ENCODE results near the gene MVB12A. TPM values are rescaled to one million over a fixed set of nuclear protein-coding genes. Genes with fewer than 3 reads are reported as not detected.
A peak's percentile ranks its signal among the peaks of the same experiment; 100 is the strongest.

The MVB12A gene
- total and polyA plus RNA-seq, 9 of the 15 experiments (the other 6 are each of a cell fraction or from before 2014, with no cell fraction given) = 1.2 to 46.2 (median 22.4) TPM

- intact Hi-C loops (cut with micrococcal nuclease) (no loop called here), in situ Hi-C loops (cut with MboI) (no loop called here)
- Histone ChIP-seq H2AFZ (ENCODE audit: low read depth, low read length) (peak within 1 kb of the TSS; percentile 98), H3K9me3 (replicated peaks; ENCODE audit: control insufficient read depth, insufficient read depth, low read depth, low read length) (peaks cover 2% of the 10 kb centered on the region; the same call in 1 of the 2 replicates), H4K20me1 (replicated peaks; ENCODE audit: control insufficient read depth, insufficient read depth, low read length) (no peaks in the 10 kb centered on the region), H3K4me2 (ENCODE audit: insufficient read depth, low read length) (peak within 1 kb of the TSS; percentile 96), H3K36me3 (ENCODE audit: control insufficient read depth, insufficient read depth, low read length) (no peaks in the 10 kb centered on the region), H3K4me1 (replicated peaks in 1 of 2; ENCODE audit: control insufficient read depth in 2 of 2, insufficient read depth in 2 of 2, low read length in 2 of 2) (peaks cover 30 to 43% of the 10 kb centered on the region in 2 experiments), H3K27ac (ENCODE audit: extremely low read depth, low read depth, low read length) (peak within 1 kb of the TSS; percentile 73), H3K27me3 (ENCODE audit: control insufficient read depth in 2 of 2, insufficient read depth in 2 of 2, low read length in 2 of 2) (no peaks in the 10 kb centered on the region), H3K9ac (ENCODE audit: insufficient read depth in 1 of 2, low read depth in 2 of 2, low read length in 2 of 2) (peak within 1 kb of the TSS; percentile 58 to 92), H3K4me3 (peak within 1 kb of the TSS; percentile 76), H3K79me2 (ENCODE audit: control insufficient read depth, insufficient read depth, low read length) (no peaks in the 10 kb centered on the region), H3K9me1 (ENCODE audit: control insufficient read depth, insufficient read depth, low read length) (no peaks in the 10 kb centered on the region)
- ATAC-seq (peak; percentile 95), DNase-seq (ENCODE audit: extremely low read depth in 1 of 4, low spot score in 3 of 4) (peak; percentile 92 to 99 (median 94)), FAIRE-seq (peak; percentile 97)
- no TSS peak for BruUV-seq (replicated peaks)
- ChIA-PET POLR2A (interaction anchor here (0.6 to 1.0 kb wide), 2 partner anchors 25 to 41 kb away, joined by 3 to 4 read pairs; partner anchors contain the start of gene PGLS), CTCF (ENCODE audit: low intra/inter-chr PET ratio) (no interaction called here)
- WGBS (ENCODE audit: insufficient coverage, low coverage, missing lambda C conversion rate) = under 1% methylated on average over 52 of the region's 67 CpGs
- no peak for TF ChIP-seq MIER1 (IDR thresholded peaks at IDR 0.05; ENCODE audit: low read depth)
- TF ChIP-seq ETV1 (tag; conservative IDR thresholded peaks at IDR 0.05; ENCODE audit: low read depth) = no peak
- TF ChIP-seq NFE2 (IDR thresholded peaks at IDR 0.05; ENCODE audit: low read depth) = no peak
- no peak for TF ChIP-seq STAT5A (IDR thresholded peaks at IDR 0.05; ENCODE audit: borderline replicate concordance, low read length)
- no peak for TF ChIP-seq RAD51 (IDR thresholded peaks at IDR 0.05; ENCODE audit: borderline replicate concordance, low read depth)
- no peak for TF ChIP-seq DPF2 (IDR thresholded peaks at IDR 0.05)
- TF ChIP-seq ATF6 (CRISPR knock-in tag; IDR thresholded peaks at IDR 0.05) = no peak
- TF ChIP-seq NRF1 (conservative IDR thresholded peaks at IDR 0.05 in 1 of 2, IDR thresholded peaks at IDR 0.05 in 1 of 2) = peak; percentile 66 to 70
- TF ChIP-seq NR2F6 (CRISPR knock-in tag; IDR thresholded peaks at IDR 0.05) = no peak
- 0 out of 2 replicates have a peak, but pooled peaks have one; percentile 54 for TF ChIP-seq SUPT5H (IDR thresholded peaks at IDR 0.05)
- no peak for TF ChIP-seq COPS2 (conservative IDR thresholded peaks at IDR 0.05)
- no peak for TF ChIP-seq BRD9 (IDR thresholded peaks at IDR 0.05; ENCODE audit: low read depth, partially characterized antibody)
- TF ChIP-seq SREBF2 (CRISPR knock-in tag; IDR thresholded peaks at IDR 0.05) = no peak
- TF ChIP-seq RREB1 (CRISPR knock-in tag; IDR thresholded peaks at IDR 0.05) = 0 out of 2 replicates have a peak, but pooled peaks have one; percentile 45
- TF ChIP-seq ZNF785 (CRISPR knock-in tag; IDR thresholded peaks at IDR 0.05) = no peak
- TF ChIP-seq RB1 (IDR thresholded peaks at IDR 0.05; ENCODE audit: low read depth) = peak; percentile 47; the same call in 1 of the 2 replicates
Observed at GRCh38 chr19:17470068-17470841, 50.4 kb downstream of the MVB12A start, which contains the start of gene SLC27A1. Gene SLC27A1, plus strand, starts transcription at chr19:17470524. Its CDS starts 17 bp downstream, at chr19:17470541.
